ENCODE data around the gene CENPE.
A peak's percentile ranks its signal among the peaks of the same experiment; 100 is the strongest.

Gene CENPE

GRCh38 chr4:103129174-103129573, 69.0 kb downstream of the CENPE start:
- no peak for FAIRE-seq

GRCh38 chr4:103126126-103126525, 72.0 kb downstream of the CENPE start:
- no peak for FAIRE-seq

GRCh38 chr4:103123114-103123513, 75.0 kb downstream of the CENPE start:
- FAIRE-seq = no peak

GRCh38 chr4:103118166-103118565, 80.0 kb downstream of the CENPE start:
- FAIRE-seq = no peak

GRCh38 chr4:103111598-103111997, 86.5 kb downstream of the CENPE start:
- FAIRE-seq = no peak

- no peak for FAIRE-seq
These were observed 89.6 kb downstream of the CENPE start for GRCh38 chr4:103108542-103108941.

GRCh38 chr4:103105558-103106356, 92.4 kb downstream of the CENPE start:
- FAIRE-seq = no peak

GRCh38 chr4:103104886-103105285, 93.3 kb downstream of the CENPE start:
- FAIRE-seq = no peak

GRCh38 chr4:103100691-103101090, 97.5 kb downstream of the CENPE start:
- FAIRE-seq = no peak

- peak; percentile 98 for FAIRE-seq
These were observed 98.3 kb downstream of the CENPE start, which contains the start of gene BDH2 for GRCh38 chr4:103099691-103100392. Gene BDH2, minus strand, starts transcription at chr4:103099834. Its CDS starts 3,580 bp downstream, at chr4:103096254.

GRCh38 chr4:103098756-103099440, 99.2 kb downstream of the CENPE start:
- no peak for FAIRE-seq

GRCh38 chr4:103098341-103098740, 99.8 kb downstream of the CENPE start:
- FAIRE-seq = no peak

- no peak for FAIRE-seq
These were observed 101.0 kb downstream of the CENPE start for GRCh38 chr4:103097112-103097511.

GRCh38 chr4:103095080-103095479, 103.1 kb downstream of the CENPE start:
- no peak for FAIRE-seq

GRCh38 chr4:103092245-103092644, 105.9 kb downstream of the CENPE start:
- FAIRE-seq = no peak

- FAIRE-seq = no peak
These were observed 106.4 kb downstream of the CENPE start for GRCh38 chr4:103091601-103092223.

- no peak for FAIRE-seq
These were observed 108.7 kb downstream of the CENPE start for GRCh38 chr4:103089481-103089880.

- FAIRE-seq = no peak
These were observed 111.6 kb downstream of the CENPE start for GRCh38 chr4:103086551-103086950.

- no peak for FAIRE-seq
These were observed 112.5 kb downstream of the CENPE start for GRCh38 chr4:103085555-103086196.

GRCh38 chr4:103079621-103080020, 118.5 kb downstream of the CENPE start:
- no peak for FAIRE-seq

- no peak for FAIRE-seq
These were observed 121.3 kb downstream of the CENPE start, which contains the start of gene SLC9B2 for GRCh38 chr4:103076747-103077347. Gene SLC9B2, minus strand, starts transcription at chr4:103076761. Its CDS starts 9,211 bp downstream, at chr4:103067550.
